Neural progenitor cell (in vitro differentiated cells): ENCODE data around the gene CHKB. TPM values are rescaled to one million over a fixed set of nuclear protein-coding genes. Genes with fewer than 3 reads are reported as not detected.

ENCODE experiments used
- DNase-seq: peaks from one replicate; pipeline ENCODE4 v3.0.0-alpha.2; 2016; ENCODE audit warnings: low spot score
- H2AFZ ChIP-seq: fragments of 200-600 bp; sonication (generic); replicated peaks from 2 replicates; pipeline ENCODE4 v1.6.1; 2016; ENCODE audit warnings: antibody characterized with exemption
- H3F3A ChIP-seq: fragments of 200-600 bp; sonication (generic); 2 replicates; pipeline ENCODE4 v1.6.1; 2016; ENCODE audit warnings: antibody characterized with exemption, low read depth
- H3K27ac ChIP-seq: fragments of 200-600 bp; sonication (generic); 2 replicates; pipeline ENCODE4 v1.5.1; 2016; ENCODE audit warnings: mild to moderate bottlenecking
- H3K27me3 ChIP-seq: fragments of 200-600 bp; sonication (generic); 2 replicates; pipeline ENCODE4 v1.6.1; 2016; ENCODE audit warnings: mild to moderate bottlenecking, moderate library complexity
- H3K36me3 ChIP-seq: fragments of 200-600 bp; sonication (generic); 2 replicates; pipeline ENCODE4 v1.5.1; 2016
- H3K4me1 ChIP-seq: fragments of 200-600 bp; sonication (generic); 2 replicates; pipeline ENCODE4 v1.6.1; 2016; ENCODE audit warnings: mixed run types
- H3K4me2 ChIP-seq: fragments of 200-600 bp; sonication (generic); 2 replicates; pipeline ENCODE4 v1.6.1; 2016
- H3K4me3 ChIP-seq: fragments of 200-600 bp; sonication (generic); 2 replicates; pipeline ENCODE4 v1.5.1; 2016
- H3K79me2 ChIP-seq: fragments of 200-600 bp; sonication (generic); 2 replicates; pipeline ENCODE4 v1.6.1; 2016; ENCODE audit warnings: low read depth
- H3K9ac ChIP-seq: fragments of 200-600 bp; sonication (generic); 2 replicates; pipeline ENCODE4 v1.6.1; 2016
- H3K9me3 ChIP-seq: fragments of 200-600 bp; sonication (generic); 2 replicates; pipeline ENCODE4 v1.5.1; 2016; ENCODE audit warnings: low read depth
- H4K20me1 ChIP-seq: fragments of 200-600 bp; sonication (generic); 2 replicates; pipeline ENCODE4 v1.6.1; 2016; ENCODE audit warnings: low read depth
- H3K27ac Mint-ChIP-seq: 3 replicates; pipeline ENCODE4 v1.8.0; 2021; ENCODE audit warnings: mixed read lengths
- H3K27me3 Mint-ChIP-seq: 2 replicates; pipeline ENCODE4 v1.8.0; 2022; ENCODE audit warnings: low read depth, mild to moderate bottlenecking, inconsistent platforms, moderate library complexity, mixed read lengths; ENCODE audit not compliant: insufficient read depth
- H3K36me3 Mint-ChIP-seq: 3 replicates; pipeline ENCODE4 v1.8.0; 2021; ENCODE audit warnings: mixed read lengths
- H3K4me1 Mint-ChIP-seq: 3 replicates; pipeline ENCODE4 v1.8.0; 2021; ENCODE audit warnings: mixed read lengths
- H3K4me3 Mint-ChIP-seq: 3 replicates; pipeline ENCODE4 v1.8.0; 2021; ENCODE audit warnings: mild to moderate bottlenecking, moderate library complexity, mixed read lengths
- H3K9me3 Mint-ChIP-seq: 3 replicates; pipeline ENCODE4 v1.8.0; 2020; ENCODE audit warnings: mixed read lengths
- CTCF ChIP-seq: fragments of 200-600 bp; sonication (generic); IDR thresholded peaks from 2 replicates; pipeline ENCODE4 v1.5.1; 2017; ENCODE audit warnings: antibody characterized with exemption, mild to moderate bottlenecking
- EZH2 ChIP-seq: fragments of 200-600 bp; sonication (generic); IDR thresholded peaks from 2 replicates; pipeline ENCODE4 v1.6.1; 2017; ENCODE audit warnings: antibody characterized with exemption, mild to moderate bottlenecking, moderate library complexity
- EZH2phosphoT487 ChIP-seq: fragments of 200-600 bp; sonication (generic); IDR thresholded peaks from 2 replicates; pipeline ENCODE4 v1.6.1; 2017; ENCODE audit warnings: antibody characterized with exemption
- total RNA-seq: library from RNA; depleted of rRNA; stranded (reverse); fragments of >200 nt; gene quantifications from 2 replicates; pipeline ENCODE4 v1.2.3, GENCODE V29; 2015; ENCODE audit warnings: low replicate concordance

The CHKB gene
- total RNA-seq = 67.4 and 93.9 TPM in 2 replicates

- Histone ChIP-seq H3K9me3 (no peaks in the 10 kb centered on the region), H3K36me3 (no peaks in the 10 kb centered on the region), H3F3A (peaks cover 19% of the 10 kb centered on the region), H3K27me3 (no peaks in the 10 kb centered on the region), H3K9ac (peak within 1 kb of the TSS; percentile 75), H3K4me2 (peak within 1 kb of the TSS; percentile 94), H4K20me1 (no peaks in the 10 kb centered on the region), H3K79me2 (peaks cover 12% of the 10 kb centered on the region), H2AFZ (peak within 1 kb of the TSS; percentile 46), H3K4me1 (peaks cover 4% of the 10 kb centered on the region), H3K4me3 (peak within 1 kb of the TSS; percentile 72), H3K27ac (peak within 1 kb of the TSS; percentile 91)
- DNase-seq = peak; percentile 100
- peak within 1 kb of the TSS; percentile 76 for H3K27ac Mint-ChIP-seq
- H3K27me3 Mint-ChIP-seq = peaks cover 9% of the 10 kb centered on the region
- peaks cover 5% of the 10 kb centered on the region for H3K36me3 Mint-ChIP-seq
- no peaks in the 10 kb centered on the region for H3K9me3 Mint-ChIP-seq
- peaks cover 10% of the 10 kb centered on the region for H3K4me1 Mint-ChIP-seq
- TF ChIP-seq EZH2phosphoT487 (no peak), CTCF (no peak), EZH2 (no peak)
- peak within 1 kb of the TSS; percentile 94 for H3K4me3 Mint-ChIP-seq
Measured at GRCh38 chr22:50582493-50583293, at the start of gene CHKB. Gene CHKB, minus strand, starts transcription at chr22:50582849. Its CDS starts 68 bp downstream, at chr22:50582781.

GRCh38 chr22:50630376-50630775 lies 47.7 kb upstream of the CHKB start:
- no peak overlapping the region for H3K4me2 ChIP-seq
- Mint-ChIP-seq H3K9me3 (no peaks in the 10 kb centered on the region), H3K4me3 (peak overlapping the region; percentile 1), H3K27ac (no peak overlapping the region), H3K36me3 (no peaks in the 10 kb centered on the region), H3K4me1 (peaks cover 18% of the 10 kb centered on the region), H3K27me3 (peaks cover 2% of the 10 kb centered on the region)
- H3K4me3 ChIP-seq = no peak overlapping the region
- H3K4me1 ChIP-seq = no peaks in the 10 kb centered on the region
- peaks cover 8% of the 10 kb centered on the region for H3F3A ChIP-seq
- no peak overlapping the region for H2AFZ ChIP-seq
- H3K9me3 ChIP-seq = no peaks in the 10 kb centered on the region
- no peaks in the 10 kb centered on the region for H3K36me3 ChIP-seq
- H3K79me2 ChIP-seq = no peaks in the 10 kb centered on the region
- TF ChIP-seq EZH2 (no peak), EZH2phosphoT487 (no peak), CTCF (no peak)
- no peak overlapping the region for H3K9ac ChIP-seq
- peaks cover 4% of the 10 kb centered on the region for H4K20me1 ChIP-seq
- no peak overlapping the region for H3K27ac ChIP-seq
- DNase-seq = no peak
- peaks cover 6% of the 10 kb centered on the region for H3K27me3 ChIP-seq

- no peak for DNase-seq
- Histone ChIP-seq H3K79me2 (no peaks in the 10 kb centered on the region), H4K20me1 (peaks cover 4% of the 10 kb centered on the region), H3F3A (peaks cover 8% of the 10 kb centered on the region), H3K36me3 (no peaks in the 10 kb centered on the region), H3K4me2 (peak overlapping the region; percentile 84), H3K9ac (no peak overlapping the region), H3K9me3 (no peaks in the 10 kb centered on the region), H2AFZ (peak overlapping the region; percentile 88), H3K27ac (no peak overlapping the region), H3K4me1 (no peaks in the 10 kb centered on the region), H3K27me3 (peaks cover 6% of the 10 kb centered on the region), H3K4me3 (peak overlapping the region; percentile 92)
- Mint-ChIP-seq H3K27me3 (no peaks in the 10 kb centered on the region), H3K9me3 (no peaks in the 10 kb centered on the region), H3K36me3 (no peaks in the 10 kb centered on the region), H3K27ac (peak overlapping the region; percentile 18), H3K4me3 (peak overlapping the region; percentile 90), H3K4me1 (peaks cover 18% of the 10 kb centered on the region)
- TF ChIP-seq EZH2phosphoT487 = no peak
- TF ChIP-seq EZH2 = no peak
- TF ChIP-seq CTCF = no peak
Measured at GRCh38 chr22:50628543-50629134, 46.0 kb upstream of the CHKB start.
